ENCODE results near the gene POLR1B. TPM values are rescaled to one million over a fixed set of nuclear protein-coding genes. Genes with fewer than 3 reads are reported as not detected.
A peak's percentile ranks its signal among the peaks of the same experiment; 100 is the strongest.
"Not testable (repeated sequence)": the region's sequence is repeated elsewhere in the genome, so short reads cannot be mapped to it uniquely, and the experiment has no call there.

Gene POLR1B
- polyA plus RNA-seq, 3 donors, result 21.0 to 25.2 (median 24.2) TPM

- no peak for DNase-seq
Observed at GRCh38 chr2:112529757-112530156, 12.5 kb upstream of the POLR1B start.

- no peak for DNase-seq
Observed at GRCh38 chr2:112530728-112531127, 11.5 kb upstream of the POLR1B start.

- no peak for DNase-seq
Observed at GRCh38 chr2:112534826-112535225, 7.4 kb upstream of the POLR1B start.

GRCh38 chr2:112536665-112537064 is 5.6 kb upstream of the POLR1B start:
- DNase-seq, result not testable (repeated sequence)

GRCh38 chr2:112539306-112539705 is 3.0 kb upstream of the POLR1B start:
- DNase-seq, result no peak

GRCh38 chr2:112540906-112541305 is 1.4 kb upstream of the POLR1B start:
- no peak for DNase-seq

- DNase-seq, result peak; percentile 79
Observed at GRCh38 chr2:112541315-112542122, 746 bp upstream of the POLR1B start.

GRCh38 chr2:112542984-112543661 is 858 bp downstream of the POLR1B start:
- peak; percentile 2 for DNase-seq

- peak; percentile 19 for DNase-seq
Observed at GRCh38 chr2:112547333-112547732, 5.1 kb downstream of the POLR1B start.

- no peak for DNase-seq
Observed at GRCh38 chr2:112548980-112549379, 6.7 kb downstream of the POLR1B start.

GRCh38 chr2:112566104-112566503 is 23.8 kb downstream of the POLR1B start:
- no peak for DNase-seq

- not testable (repeated sequence) for DNase-seq
Observed at GRCh38 chr2:112566508-112566907, 24.2 kb downstream of the POLR1B start.

- no peak for DNase-seq
Observed at GRCh38 chr2:112572005-112572404, 29.7 kb downstream of the POLR1B start.

GRCh38 chr2:112577756-112578155 is 35.5 kb downstream of the POLR1B start:
- DNase-seq, result no peak

GRCh38 chr2:112579241-112579640 is 37.0 kb downstream of the POLR1B start:
- no peak for DNase-seq

GRCh38 chr2:112580084-112580483 is 37.8 kb downstream of the POLR1B start:
- DNase-seq, result no peak

GRCh38 chr2:112582314-112582746 is 40.1 kb downstream of the POLR1B start:
- DNase-seq, result peak; percentile 48

- peak; percentile 9 for DNase-seq
Observed at GRCh38 chr2:112583497-112584133, 41.4 kb downstream of the POLR1B start.

- peak; percentile 95 for DNase-seq
Observed at GRCh38 chr2:112584134-112584890, 42.0 kb downstream of the POLR1B start, which contains the start of gene CHCHD5. TSS of gene CHCHD5 (plus strand) at chr2:112584609. CDS start at chr2:112584648, 39 bp downstream.

GRCh38 chr2:112584891-112585250 is 42.6 kb downstream of the POLR1B start:
- no peak for DNase-seq

- DNase-seq, result no peak
Observed at GRCh38 chr2:112585400-112585799, 43.1 kb downstream of the POLR1B start.

All from renal pelvis (tissue), 4 donors.